ENCODE measurements around the gene SLC19A2.
"Not testable (repeated sequence)": the region's sequence is repeated elsewhere in the genome, so short reads cannot be mapped to it uniquely, and the experiment has no call there.

SLC19A2 gene

DNA sequence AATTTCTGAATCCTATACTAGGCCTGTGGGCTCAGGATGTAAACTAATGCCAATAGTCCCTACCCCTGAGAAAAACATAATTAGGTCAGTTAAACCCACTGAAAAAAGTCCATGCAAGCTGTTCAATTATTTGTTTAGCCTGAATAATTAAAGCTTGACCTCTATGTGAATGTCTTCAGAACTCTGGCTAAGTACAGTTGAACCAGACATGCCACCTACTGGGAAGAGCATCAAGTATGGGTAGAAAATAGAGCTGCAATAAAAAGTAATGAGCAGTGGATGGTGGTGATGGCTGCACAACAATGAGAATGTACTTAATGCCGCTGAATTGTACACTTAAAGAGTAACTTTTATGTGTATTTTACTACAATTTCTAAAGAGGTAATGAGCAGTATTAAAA, 23.6 kb upstream of the SLC19A2 start:
- DNase-seq (ENCODE audit: low read depth in 2 of 2) = no peak

DNA sequence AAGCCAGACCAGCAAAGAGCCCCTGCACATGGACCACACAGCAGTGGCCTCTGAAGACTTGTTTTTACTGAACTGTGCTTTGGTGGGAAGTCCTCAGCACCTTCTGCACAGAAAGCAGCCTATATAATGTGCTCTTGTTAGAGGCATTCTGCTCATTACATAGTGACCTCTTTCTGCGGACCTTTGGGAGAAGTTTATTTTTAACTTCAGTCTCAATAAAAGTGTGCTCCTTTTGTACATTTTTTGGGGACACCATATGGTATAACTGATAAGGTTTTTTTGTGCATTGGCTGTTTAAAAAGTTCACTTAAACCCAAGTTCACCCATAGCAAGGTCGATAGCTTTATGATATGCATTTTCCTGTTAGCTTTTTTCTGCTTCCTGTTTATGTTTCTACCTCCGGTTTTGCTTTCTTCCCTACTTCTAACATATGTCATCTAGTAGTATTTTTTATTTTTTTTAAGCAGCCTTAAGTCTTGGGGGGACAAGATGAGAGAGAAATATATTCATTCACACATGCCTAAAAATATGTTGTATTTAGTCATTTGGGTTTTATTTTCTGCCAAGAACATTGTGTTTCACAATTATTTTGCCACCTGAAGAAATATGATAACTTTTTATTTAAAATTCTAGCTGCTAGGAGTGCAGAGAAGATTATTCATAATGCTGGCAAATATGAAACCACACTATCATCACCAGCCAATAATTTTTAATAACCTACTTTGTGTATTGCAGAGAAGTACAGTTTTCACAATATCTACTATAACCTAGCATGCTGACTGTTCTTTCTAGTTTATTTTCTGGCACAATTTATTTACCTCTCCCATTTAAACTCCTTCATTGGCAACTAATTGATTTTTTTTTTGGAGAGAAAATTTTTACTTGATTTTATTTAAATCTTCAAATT, 22.9 kb upstream of the SLC19A2 start:
- no peak for DNase-seq (ENCODE audit: low read depth in 2 of 2)

DNA sequence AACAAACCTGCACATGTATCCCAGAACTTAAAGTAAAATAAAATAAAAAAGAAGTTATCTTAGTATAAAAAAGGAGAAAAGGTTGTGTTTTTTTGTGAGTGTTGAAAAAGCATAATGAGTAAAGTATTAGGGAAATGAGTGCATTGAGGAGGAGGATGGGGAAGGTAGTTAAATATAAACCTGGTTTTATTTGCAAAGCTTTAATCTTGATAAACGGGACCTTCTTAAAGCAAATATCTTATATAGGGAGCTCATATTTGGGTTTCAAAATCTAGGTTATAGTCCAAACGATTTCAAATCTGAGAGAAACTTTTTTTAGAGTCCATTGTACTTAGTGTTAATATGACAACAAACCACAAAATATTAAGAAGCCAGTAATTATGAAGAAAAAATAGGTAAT, 21.7 kb upstream of the SLC19A2 start:
- DNase-seq (ENCODE audit: low read depth in 2 of 2) = no peak

DNA sequence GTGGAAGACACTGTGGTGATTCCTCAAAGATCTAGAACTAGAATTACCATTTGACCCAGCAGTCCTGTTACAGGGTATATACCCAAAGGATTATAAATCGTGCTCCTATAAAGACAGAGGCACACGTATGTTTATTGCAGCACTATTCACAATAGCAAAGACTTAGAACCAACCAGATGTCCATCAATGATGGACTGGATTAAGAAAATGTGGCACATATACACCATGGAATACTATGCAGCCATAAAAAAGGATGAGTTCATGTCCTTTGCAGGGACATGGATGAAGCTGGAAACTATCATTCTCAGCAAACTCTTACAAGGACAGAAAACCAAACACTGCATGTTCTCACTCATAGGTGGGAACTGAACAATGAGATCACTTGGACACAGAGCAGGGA, 17.9 kb upstream of the SLC19A2 start:
- not testable (repeated sequence) for DNase-seq (ENCODE audit: low read depth in 2 of 2)

DNA sequence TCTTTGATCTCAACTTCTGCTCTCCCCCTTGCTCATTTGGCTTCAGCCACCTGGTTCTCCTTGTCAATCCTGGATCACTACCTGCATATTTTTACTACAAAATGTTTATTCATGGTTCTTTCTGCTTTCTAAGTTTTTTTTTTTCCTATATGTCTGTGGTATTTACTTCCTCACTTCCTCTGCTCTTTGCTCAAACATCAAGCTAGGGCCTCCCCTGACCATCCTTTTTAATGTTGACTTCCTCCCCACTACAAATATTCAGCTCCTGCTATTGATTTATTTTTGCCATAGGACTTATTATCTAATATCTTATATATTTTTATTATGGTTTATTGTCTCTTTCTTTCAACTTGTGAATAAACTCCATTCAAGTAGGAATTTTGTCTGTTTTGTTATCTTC, 14.1 kb upstream of the SLC19A2 start:
- DNase-seq (ENCODE audit: low read depth in 2 of 2) = no peak

DNA sequence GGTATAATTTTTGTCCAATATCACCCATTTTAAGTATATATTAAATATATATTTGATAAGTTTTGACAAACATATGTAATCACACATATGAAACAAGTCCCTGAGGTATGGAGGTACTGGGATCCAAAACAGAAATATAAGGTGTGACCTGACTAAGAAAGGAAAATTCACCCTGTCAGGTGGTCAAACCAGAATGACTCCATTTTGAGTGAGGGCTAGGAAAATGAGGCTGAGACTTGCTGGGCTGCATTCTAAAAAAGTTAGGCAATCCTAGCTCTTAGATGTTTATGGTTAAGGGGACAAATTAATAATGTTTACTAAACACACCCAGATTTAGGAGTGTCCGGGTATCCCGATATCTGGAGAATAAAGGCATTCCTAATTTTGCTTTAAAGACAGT, 11.6 kb upstream of the SLC19A2 start:
- DNase-seq (ENCODE audit: low read depth in 2 of 2) = no peak

DNA sequence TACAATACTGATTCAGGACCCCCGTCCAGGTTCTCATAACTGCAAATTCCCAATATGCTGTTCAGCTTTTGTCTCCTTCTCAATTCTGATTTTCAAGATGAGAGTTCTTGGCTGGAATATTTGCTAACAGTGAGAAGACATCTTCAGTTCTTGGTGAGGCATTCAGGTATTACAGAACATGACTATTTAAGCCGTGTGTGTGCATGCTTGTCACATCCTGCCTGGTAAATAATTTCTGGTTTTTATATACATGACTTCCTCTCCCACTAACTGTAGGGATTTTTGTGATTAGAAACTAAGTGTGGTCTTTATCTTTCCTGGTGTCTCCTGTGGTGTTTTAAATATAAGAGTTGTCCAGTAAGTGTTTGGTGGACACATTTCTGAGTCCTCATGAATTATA, 10.2 kb upstream of the SLC19A2 start:
- no peak for DNase-seq (ENCODE audit: low read depth in 2 of 2)

DNA sequence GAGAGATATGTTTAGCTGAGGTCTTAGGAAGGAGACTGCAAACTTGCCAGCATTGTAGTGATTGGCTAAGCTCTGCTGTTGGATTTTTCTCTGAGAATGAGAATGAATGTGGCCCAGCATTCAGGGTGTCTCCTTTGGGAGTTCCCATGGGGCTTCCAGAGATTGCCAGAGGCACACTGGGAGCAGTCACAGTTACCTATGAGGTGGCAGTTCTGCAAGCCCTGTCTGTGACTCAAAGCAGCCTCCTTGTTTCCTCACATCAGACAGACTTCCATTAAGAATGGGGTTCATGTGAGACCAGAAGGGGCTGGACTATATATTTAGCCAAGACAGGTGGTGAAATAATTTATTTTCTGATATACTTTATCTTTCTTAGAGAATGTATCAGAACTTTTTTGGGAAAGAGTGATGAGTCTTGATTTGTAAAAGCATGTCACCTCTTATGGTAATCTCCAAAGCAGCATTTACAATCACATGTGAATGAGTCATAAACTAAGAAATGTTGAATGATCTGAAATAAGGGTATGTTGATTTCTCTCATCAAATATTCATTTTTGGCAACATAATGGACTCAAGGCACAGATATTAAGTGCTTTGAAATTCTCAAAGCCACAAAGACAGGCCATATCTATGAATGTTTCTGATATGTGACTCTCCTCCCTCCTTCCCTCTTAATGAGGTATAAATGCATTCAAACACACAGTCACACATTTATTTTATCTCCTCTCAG, 9.5 kb upstream of the SLC19A2 start:
- no peak for DNase-seq (ENCODE audit: low read depth in 2 of 2)

DNA sequence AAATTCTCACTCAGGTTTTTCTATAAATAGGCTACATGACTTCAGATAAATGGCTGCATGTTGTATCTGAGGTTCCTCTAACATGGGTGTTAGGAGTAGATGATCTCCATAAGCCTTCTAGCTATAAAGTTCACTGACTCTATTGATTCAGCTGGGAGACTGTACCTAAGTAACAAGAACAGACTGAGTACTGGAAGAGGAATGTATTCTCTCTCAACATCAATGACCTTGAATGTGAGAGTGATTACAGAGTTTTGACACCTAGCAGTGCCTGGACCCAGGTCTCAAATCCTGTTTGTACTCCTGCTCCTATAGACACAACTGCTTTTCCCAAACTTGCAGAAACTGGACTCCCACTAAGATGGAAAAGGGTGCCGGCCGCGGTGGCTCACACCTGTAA, 8.6 kb upstream of the SLC19A2 start:
- DNase-seq (ENCODE audit: low read depth in 2 of 2) = no peak

DNA sequence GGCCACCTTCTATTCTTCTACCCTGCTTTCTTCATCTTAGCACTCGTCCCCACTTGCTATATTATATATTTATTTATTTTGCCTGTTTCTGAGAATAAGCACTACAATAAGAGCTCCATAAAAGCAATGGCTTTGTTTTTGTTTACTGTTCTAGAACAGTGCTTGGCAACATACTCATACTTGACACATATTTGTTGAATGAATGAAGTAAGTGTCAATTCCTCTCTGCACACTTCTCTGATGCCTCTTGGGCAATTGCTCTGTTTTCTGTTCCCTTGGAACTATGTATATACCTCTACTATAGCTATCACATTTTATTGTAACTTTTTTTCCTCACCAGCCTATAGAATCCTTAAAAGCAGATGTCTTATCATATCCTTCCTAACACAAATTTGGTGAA, 7.5 kb upstream of the SLC19A2 start:
- DNase-seq (ENCODE audit: low read depth in 2 of 2) = no peak

DNA sequence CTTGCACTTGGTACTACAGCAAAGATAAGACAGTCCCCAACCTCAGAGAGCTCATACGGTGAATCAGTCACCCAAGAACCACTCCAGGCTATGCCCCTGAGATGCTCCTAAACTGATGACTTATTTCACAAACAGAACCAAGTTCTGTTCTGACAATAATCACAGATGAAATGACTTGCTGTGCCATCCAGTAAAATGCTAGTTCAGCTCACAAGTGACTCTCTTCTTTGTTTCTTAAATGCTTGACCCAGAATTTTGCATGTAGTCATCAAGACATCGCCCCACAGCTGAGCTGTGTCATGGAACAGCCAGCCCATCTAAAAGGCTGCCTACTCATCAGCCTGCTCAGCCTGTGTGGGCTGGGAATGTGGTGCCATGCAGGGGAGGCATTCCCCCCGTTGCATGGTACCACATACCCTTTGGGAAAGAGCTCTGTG, 6.1 kb upstream of the SLC19A2 start:
- peak in 1 of 2 donors; percentile 22 for DNase-seq (ENCODE audit: low read depth in 2 of 2)

DNA sequence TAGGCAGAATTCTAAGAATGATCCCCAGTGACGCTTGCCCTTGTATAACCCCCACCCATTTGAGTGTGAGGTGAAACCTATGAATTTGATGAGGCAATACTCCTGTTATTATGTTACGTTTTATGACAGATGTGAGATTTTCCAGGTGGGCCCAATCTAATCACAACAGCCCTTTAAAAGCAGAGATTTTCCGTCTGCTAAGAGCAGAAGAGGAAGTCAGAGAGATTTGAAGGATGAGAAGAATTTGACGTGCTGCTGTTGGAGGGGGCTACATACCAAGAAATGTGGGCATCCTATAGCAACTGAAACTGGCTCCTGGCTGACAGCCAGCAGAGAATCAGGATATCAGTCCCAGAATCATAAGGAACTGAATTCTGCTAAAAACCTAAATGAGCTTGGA, 2.4 kb upstream of the SLC19A2 start:
- no peak for DNase-seq (ENCODE audit: low read depth in 2 of 2)

DNA sequence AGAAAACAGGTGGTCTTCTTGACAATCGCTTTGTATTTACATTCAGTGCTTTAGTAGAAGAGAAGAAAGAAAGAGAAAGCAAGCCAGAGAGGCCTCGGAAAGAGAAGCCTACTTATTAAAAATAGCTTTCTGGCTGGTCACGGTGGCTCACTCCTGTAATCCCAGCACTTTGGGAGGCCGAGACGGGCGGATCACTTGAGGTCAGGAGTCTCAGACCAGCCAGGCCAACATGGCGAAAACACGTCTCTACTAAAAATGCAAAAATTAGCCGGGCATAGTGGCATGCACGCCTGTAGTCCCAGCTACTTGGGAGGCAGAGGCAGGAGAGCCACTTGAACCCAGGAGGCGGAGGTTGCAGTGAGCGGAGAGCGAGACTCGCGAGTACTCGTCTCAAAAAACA, 1.8 kb upstream of the SLC19A2 start:
- no peak for DNase-seq (ENCODE audit: low read depth in 2 of 2)

DNA sequence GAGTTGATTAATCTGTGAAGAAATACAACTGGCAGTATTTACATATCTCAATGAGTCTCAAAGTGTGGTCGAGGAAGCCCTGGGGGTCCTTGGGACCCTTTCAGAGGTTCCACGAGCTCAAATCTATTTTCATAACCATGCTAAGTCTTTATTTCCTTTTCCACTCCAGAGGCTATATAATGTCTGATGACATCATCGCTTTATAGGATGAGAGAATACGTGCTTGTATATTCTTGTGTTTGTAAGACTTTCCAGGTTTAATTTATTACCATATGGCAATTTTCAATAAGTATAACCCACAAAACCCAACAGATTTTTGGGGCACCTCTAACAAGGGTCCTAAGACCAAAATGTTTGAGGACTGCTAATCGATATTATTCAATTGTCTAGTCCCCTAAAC, 1.4 kb upstream of the SLC19A2 start:
- DNase-seq (ENCODE audit: low read depth in 2 of 2) = no peak

DNA sequence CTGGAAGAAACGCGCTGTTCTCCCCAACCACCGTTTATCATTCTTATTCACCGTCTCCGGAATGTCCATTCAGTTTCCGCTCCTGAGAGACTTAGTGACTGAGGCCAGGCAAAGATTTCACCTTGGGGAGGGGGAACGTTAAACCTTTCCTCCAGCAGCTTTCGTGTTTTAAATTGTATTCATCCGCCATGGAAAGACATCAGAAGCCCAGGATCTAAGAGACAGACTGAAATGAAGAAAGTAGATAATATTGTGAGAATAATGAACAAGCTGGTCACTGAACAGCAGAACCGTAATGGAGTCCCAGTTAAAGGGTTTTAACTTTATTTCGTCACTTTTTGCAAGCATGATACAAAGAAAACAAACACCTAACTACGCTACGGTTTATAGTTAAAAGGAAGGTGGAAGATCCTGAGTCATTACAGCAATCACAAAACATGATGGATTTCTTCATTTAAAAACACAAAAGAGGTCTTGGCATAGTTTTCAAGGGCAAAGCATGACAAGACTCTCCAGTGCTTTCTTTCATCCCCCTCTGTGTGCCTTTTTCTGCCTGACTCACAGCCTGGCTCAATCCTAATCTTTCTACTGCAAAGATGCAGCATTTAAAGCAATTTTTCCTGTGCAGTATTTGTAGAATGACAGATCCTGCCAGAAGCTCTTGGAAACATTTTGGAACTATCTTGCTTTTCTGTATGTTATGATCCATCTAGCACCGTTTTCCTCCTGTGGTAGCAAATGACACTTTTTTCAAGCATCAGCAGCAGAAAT, 722 bp upstream of the SLC19A2 start:
- DNase-seq (ENCODE audit: low read depth in 2 of 2) = no peak

DNA sequence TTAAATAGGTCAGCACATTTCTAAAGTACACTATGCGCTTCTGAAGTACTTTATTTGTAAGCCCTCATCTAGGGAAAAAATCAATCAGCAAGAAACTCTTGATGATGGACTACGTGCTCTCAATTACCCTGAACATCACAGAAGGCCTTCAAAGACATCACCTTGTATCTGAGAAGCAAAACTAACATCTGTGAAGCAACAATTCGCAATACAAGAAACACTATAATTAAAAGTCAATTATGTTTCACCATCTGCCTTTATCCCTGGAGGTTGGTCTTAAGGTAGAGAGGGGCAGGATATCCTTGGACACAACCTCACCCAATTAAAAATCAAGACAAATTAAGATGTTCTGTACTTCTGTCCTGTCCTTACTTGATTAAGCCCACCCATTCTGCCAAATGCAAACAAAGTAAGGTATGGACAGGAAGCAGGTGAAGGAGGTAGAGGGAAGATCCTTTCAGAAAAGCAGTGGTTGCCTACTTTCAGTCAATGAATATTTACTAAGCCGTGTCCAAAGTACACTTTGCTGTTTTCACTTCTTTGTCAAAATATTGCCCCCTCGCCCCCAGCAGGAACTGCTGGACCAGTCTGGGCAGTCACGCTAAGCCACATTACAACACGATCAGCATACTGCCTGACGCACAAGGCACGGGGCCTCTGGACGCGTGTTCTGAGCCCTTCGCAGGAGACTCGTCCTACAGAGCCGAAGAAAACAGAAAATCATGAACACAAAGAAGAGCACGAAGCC, 887 bp downstream of the SLC19A2 start:
- peak in 1 of 2 donors; percentile 15 for DNase-seq (ENCODE audit: low read depth in 2 of 2)

DNA sequence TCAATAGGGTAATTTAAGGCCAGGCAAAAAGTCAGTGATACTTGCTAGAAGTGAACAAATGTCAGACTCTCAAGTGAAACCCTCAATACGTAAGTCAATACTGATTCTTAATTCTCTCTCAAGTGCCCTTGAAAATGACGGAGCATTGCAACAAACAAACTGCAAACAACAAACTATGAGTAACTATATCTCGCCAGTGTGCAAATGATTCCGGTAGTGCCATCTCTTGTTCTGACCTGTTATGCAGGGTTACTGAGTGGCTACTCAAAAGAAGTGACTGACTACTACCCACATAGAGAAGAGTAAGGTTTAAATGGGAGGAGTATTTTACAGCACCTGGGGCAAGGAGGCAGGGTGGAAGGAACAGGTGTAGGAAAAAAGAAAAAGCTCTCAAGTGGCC, 1.6 kb downstream of the SLC19A2 start:
- DNase-seq (ENCODE audit: low read depth in 2 of 2) = no peak

DNA sequence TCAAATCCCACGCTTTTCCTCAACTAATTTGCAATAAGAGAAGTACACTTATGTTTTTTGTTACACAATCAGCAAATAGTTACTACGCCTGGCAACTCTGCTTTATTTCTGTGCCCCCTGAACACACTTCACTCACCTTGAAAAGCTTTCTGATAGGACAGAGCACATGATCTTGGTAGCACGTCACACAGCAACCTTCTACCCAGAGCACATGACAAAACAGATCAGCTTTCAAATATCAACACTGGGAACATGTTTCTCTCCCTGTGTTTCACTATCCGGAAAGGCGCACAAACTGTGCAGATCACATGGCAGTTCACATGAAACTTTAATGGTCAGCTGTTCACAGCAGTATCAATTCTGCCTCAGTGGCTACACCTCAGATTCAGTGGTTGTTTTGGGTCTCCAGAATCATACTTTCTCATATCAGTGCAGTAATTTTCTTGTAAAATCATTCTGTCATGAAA, 2.2 kb downstream of the SLC19A2 start:
- no peak for DNase-seq (ENCODE audit: low read depth in 2 of 2)

DNA sequence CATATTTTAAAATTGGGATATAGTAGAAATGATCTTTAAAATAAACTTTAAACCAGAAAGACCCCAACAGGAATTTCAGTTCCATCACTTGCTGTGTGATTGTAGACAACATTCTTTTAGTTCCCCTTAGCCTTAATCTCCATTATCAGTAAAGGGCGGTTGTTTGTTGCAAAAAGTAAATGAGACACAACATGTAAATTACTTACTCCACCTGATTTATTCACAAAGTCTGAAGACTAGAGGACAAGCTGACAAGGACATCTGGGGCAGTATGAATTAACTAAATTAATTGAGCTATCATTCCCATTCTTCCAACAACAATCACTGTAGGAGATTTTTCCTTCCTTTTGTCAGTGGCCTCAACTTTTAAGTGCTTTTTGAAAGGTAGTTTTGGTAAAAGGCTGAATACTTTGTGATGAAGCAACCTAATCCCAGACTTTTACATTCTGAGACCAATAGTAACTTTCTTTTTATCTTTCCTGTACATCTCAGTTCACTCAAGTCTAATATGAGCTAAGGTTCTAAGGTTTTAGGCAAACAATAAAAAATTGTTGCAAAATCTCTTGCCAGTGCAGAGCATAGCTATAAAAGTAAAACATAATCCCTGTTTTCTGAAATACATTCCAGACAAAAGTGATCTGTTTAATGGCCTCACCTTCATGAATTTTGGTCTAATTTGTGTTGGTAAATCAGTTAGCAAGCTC, 6.2 kb downstream of the SLC19A2 start:
- DNase-seq (ENCODE audit: low read depth in 2 of 2) = no peak

DNA sequence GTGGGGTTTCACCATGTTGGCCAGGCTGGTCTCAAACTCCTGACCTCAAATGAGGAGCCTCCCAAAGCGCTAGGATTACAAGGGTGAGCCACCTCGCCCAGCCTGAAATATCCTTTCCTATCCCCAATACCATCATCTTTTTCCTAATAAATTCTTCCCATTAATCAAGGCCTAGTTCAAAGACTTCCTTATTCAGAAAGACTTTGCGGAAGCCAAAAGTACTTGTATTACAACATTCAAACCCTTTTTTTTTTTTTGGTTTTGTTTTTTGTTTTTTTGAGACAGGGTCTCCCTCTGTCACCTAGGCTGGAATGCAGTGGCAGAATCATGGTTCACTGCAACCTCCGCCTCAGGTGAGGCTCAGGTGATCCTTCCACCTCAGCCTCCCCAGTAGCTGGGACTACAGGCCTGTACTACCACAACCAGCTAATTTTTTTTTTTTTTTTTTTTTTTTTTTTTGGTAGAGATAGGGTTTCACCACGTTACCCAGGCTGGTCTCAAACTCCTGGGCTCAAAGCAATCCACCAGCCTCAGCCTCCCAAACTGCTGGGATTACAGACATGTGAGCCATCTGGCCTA, 7.6 kb downstream of the SLC19A2 start:
- DNase-seq (ENCODE audit: low read depth in 2 of 2) = no peak
